Activated naive CD8-positive, alpha-beta T cell treated with anti-CD3 and anti-CD28 coated beads, Interleukin-2, amount 50 U/mL, for 16 hours (primary cell): Measurements from ENCODE around the gene CARS1.
A peak's percentile ranks its signal among the peaks of the same experiment; 100 is the strongest.

Experiments used
- DNase-seq: peaks from one replicate; pipeline ENCODE4 v3.0.0-alpha.2; 2020; ENCODE audit warnings: low read depth, low spot score

The CARS1 gene

DNA sequence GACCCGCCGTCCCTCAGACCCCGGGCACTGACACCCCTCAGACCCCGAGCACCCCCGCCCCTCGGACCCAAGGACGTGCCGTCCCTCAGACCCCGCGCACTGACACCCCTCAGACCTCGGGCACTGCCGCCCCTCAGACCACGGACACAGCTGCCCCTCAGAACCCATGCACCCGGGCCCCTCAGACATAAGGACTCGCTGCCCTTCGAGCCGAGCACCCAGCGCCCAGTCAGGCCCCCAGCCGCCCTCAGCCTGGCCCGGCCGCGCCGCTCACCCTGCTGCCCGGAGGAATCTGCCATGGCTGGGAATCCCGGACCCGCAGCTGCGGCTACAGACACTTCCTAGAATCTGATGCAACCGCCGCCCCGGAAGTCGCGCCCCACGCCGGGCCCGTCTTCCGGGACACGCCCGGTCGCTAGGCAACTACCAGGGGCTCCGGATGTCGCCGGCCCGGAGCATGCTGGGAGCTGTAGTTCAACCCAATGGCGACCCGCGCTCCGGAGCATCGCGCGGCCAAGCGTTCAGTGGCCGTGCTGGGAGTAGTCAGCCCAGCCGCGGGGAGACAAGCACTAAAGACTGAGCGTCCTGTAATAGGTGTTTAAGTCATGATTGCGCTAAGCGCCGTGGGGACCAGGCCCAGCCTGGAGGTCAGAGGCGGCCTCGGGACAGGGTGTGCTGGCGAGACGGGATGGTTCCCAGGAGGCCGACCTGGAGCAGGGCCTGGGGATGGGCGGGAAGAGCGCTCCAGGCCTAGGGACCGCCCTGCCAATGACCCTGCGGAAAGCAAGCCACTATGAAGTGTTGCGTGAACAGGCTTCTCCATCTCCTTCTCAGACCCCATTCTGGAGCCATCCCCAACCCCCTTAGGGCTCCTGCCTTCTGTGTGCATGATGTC, at the start of gene CARS1:
CARS1 (minus strand) TSS at position 355 of the 895 bp plus-strand sequence; CDS start at position 299, 56 bp downstream.
- peak; percentile 85 for DNase-seq

DNA sequence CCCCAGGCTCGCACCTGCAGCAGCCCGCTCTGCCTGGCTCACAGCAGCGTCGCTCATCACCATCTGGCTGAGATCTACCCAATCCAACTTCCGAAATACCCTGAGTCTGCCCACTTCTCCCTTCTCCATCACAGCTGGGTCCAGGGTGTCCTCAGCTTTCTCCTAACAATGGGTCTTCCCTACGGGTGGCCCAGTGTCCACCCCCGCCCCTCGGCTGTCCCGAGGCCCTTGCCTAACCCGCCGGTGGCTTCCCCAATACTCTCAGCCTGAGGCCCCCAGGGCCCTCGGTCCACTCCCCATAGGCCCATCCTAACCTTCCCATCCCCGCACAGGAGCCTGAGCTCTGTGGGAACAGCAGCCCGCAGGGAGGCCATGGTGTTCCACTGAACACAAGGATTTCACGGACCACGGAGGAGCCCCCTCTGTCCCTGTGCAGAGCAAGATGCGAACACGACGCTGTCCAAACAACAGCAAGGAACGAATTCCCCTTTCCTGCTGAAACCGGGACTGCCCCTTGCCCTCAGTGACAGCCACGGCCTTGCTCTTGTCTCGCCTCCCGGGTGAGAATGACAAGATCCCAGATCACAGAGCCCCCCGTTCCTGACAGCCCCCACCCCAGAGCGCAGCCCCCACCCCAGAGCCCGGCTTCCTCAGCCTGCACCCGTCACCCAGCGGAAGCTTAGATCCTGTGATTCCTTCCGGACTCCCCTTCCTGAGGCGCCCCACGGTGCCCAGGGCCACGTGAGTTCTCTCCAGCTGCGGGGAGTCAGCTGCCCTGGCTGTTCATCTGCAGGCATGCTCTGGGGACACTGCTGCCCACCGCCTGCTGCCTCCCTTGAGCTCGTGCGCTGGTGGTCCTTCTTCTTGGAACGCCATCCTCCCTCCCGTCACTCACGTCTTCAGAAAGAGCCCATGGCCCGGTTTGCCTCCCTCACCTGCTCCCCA, 48.8 kb upstream of the CARS1 start:
- no peak for DNase-seq

DNA sequence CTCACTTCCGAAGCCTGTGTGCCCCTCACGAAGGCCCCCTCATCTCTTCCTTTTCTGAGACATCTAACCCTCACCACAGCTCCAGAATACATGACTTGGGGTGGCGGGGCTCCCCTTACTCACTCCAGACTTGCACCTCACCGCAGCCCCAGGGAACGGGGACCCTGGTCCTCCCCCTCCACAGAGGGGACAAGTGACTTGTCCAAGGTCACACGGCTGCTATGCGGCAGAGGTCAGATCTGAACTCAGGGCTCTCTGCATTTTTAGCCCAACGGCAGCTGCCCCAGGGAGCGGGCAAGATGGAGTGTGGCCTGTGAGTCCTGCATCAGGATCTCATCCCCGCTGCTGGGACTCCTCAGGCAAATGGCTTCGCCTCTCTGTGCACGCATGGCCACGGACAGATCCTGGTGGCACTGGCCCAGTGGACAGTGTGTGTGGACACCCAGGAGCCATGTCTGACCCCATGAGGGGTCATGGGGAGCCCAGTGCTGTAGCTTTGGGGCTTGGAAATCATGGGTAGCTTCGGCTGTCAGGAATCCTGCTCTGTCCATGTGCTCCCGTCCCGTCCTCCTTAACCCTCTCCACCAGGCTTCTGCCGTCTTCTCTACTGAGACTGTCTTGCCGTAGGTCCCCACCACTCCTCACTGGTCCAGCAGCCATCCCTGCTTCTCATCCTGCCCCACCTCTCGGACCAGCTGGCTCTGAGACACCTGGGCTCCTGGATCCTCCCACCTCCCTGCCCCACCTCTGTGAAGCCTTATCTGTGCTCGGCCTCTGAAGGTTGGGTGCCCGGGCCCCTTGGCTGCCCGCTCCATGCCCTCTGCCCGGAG, 48.0 kb upstream of the CARS1 start:
- no peak for DNase-seq

DNA sequence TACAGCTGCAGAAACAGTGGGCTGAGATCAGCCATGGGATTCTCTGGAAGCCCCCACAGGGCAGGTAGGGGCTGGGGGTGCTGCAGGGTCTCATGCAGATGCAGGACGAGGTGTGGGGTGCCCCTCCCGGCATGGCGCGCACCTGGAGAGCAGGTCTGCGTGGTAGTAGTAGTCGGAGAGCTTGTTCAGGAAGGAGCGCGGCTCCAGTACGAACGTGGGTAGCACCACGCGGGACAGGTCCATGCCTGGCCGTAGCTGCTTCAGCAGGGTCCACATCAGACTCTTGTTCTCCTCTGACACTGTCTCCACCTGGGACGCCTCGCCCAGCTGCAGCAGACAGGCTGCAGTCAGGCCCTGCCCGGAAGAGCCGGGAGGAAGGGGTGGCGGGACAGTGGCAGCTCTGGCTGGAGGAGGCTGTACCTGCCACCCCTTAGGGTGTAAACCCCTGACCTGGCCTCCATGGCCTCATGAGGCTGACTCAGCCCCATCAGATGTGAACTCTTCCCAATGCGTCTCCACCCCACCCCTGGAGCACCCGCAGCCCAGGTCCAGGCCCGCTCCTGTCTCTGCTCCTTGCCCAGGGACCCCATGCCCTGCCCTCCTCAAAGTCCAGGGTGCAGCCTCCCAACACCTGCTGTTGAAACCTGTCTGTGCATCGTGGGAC, 47.0 kb upstream of the CARS1 start:
- DNase-seq: no peak

DNA sequence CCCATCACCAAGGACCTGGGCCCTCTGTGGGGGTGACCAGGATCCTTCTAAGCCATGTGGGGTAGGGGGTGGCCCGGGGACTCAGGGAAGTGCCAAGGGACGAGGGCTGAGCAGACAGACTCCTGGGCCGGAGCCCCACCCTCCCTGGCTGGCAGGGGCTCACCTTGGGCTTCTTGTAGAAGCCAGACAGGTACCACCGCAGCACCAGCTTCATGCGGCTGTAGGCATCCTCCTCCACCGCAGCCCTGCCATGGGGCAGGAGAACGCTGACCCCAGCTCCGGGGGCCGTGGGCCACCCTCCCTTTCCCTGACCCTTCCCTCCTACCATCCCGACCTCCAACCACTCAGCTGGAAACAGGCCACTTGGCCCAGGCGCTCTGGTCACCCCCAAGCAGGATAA, 45.9 kb upstream of the CARS1 start:
- no peak for DNase-seq

DNA sequence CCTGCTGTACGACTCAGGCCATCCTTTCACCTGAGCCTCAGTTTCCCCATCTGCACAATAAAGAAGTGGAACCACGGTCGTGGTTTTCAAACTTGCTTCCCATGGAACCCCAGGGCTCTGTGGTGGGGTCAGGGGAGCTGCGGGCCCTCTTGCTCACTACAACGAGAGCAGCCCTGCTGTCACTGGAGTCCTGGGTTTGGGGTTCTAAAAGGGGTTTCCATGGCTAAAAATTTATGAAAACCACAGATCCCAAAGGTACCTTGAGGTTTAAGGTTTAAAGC, 45.4 kb upstream of the CARS1 start:
- no peak for DNase-seq

DNA sequence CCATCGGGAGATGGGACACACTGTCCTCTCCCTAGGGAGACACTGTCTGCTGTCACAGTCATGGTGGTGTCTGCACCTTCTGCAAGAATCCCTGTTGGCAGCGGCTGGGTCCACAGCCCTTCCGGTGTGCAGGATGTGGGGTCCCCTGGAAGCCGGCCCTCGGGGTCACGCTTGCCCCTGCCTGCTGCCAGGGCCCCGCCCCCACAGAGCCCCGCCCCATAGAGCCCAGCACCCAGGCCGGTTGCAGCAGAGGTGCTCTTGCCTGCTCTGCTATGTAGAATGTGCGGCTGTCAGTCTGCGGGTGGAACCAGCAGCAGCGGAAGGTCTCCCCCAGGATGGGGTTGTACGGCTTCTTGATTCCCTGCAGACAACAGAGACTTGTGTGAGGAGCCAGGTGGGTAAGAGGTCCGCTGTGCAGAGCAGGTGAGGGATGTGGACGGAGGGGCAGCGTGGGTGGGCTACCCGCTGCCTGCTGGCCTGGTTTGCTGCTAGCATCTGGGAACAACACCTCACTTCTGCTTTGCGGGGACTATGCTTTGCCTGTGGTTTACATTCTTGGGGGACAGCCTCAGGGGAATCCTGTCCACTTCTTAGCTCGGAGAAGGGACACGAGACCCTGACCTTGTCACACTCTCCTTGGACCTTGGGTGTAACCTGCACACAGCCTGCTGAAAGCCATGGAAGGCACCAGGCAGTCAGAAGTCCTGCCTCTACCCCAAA, 44.9 kb upstream of the CARS1 start:
- DNase-seq: no peak

DNA sequence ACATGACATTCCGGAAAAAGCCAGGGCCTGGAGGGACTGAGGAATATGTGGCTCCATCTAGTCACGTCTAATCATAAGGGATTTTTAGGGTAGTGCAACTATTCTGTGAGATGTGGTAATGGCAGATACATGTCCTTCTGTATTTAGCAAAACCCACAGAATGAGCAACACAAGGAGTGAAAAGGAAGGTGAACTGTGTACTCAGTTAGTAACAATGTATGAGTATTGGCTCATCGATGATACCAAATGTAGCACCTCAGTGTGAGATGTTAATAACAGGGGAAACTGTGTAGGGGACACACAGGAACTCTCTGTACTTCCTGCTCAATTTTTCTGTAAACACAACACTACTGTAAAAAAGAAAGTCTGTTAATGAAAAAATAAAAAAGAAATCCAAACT, 42.0 kb upstream of the CARS1 start:
- DNase-seq: no peak

DNA sequence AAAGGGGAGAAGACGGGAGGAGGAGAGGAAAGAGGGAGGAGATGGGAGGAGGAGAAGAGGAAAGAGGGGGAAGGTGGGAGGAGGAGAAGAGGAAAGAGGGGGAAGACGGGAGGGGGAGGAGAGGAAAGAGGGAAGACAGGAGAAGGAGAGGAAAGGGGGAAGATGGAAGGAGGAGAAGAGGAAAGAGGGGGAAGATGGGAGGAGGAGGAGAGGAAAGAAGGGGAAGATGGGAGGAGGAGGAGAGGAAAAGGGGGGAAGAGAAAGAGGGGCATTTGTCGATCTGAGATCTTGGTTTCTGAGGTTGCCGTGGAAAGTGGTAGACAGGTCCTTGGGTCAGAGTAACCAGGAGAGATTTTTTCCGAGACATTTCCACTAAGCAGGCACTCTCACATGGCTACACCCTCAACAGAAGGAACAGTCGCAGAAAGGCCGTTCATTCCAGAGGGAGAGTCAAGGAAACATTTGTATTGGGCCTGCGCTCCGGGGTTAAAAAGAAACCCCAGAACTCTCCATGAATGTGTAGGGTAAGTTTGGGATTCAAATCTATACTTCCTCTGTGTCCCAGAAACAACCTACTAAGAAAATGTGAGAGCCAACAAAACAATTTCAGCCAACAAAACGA, 39.8 kb upstream of the CARS1 start:
- no peak for DNase-seq

DNA sequence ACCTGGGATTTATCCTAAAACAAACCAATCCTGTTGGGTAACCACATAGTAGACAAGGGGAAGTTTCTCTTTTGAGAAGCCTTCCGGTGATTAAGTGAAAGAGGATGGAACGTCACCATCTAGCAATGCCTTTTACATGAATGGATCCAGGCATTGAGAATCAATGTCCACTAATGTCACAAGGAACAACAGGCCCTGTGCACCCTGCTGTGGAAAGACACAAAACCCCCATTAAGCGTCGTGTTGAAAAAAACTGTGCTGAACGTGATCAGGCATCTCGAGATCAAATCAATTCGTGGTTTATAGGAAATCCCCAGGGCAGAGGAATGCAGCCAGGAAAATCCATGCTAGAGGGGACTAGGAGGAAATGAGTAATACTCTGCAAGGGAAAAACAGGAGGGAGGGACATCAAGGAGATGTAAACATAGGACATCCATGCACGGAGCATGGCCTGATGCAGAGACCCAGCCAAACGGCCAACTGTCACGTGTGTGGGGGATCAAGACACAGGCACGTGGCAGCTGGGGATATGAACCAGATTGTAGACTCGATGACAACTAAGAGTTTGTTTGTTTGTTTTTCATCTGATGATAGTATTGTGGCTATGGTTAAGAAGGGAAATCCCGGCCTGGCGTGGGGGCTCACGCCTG, 38.6 kb upstream of the CARS1 start:
- DNase-seq: no peak

DNA sequence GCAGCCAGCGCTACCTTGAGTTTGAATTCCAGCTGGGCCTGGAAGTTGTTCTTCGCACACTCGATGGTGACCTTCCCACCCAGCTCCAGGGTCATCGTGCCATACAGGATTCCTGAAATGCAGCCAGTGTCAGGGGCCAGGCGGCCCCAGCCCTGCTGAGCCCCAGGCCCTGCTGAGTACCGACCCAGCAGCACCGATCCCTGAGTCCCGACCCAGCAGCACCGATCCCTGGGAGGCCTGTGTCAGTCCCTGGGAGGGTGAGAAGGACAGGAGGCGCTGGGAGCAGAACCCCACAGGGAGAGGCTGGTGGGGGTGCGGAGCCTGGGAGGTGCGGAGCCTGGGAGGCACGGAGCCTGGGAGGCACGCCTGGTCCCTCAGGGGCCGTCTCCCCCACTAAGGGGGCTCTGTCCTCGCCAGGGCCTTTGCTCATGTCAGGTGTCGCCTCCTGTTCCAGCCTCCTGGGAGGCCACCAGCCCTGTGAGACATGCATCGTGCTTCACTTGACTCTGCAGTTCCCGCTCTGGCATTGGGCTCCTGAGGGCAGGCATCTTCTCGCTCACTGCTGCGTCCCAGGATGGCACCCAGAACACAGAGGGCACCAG, 37.1 kb upstream of the CARS1 start:
- no peak for DNase-seq

DNA sequence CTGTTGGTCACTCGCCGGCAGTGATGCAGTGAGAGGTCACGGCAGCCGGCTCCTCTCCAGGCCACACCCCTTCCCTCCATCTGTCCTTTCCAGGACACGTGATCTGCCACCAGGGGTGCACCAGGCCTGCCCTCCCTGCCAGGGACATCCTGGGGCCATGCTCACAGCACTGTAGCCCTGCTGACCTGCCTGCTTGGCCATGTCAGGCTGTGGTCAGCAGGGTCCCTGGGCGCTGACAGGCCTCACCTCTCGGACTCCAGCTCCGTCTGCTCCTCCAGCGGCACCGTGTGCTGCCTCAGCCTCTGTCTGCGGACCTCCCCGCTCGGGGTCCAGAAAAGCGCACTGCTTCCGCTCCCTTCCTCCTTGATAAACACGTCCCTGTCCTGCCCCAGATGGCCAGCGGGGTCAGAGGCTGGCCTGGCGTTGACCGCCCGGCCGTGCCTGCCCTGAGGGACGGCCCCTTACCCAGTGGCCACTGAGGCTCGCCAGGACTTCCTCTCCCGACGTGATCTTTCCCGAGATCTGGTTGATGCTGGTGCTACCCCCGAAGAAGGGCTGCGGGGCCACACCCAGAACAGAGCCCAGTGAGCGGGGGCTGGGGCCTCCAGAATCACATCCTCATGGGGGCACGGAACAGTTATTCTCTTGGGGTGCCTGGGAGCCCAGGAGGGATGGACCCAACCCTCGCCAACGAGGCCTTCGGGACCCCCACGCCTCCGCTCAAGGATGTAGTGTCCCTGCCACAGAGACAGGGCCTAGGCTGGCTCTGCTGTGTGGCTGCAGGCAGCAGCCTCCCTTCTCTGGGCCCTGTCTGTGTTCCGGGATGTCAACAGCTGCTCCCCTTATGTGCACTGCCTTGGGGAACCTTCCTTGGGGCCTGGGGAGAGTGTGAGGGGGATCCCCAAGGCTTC, 36.3 kb upstream of the CARS1 start:
- DNase-seq: no peak

DNA sequence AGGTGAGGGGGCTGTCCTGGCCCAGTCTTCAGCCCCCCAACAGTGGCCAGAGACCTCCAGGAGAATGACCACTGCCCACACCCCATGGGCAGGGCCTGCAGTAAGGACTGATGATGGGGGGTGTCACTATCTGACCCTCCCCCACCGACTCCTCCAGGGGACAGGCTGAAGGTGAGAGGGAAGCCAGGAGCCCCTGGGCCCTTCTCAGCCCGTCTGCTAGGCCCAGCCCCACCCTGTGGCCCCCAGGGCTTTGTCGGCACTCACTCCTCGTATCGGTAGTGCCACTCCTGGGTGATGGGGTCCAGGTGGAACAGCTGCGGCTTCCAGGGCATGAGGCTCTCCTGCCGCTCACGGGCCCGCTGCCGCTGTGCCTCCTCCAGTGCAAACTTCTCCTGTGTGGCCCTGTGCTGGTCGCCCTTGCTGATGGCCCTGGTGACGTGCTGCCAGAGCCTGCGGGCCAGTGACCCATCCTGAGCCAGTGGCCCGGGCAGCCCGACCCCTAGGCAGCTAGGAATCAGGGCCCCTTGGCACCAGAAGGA, 35.4 kb upstream of the CARS1 start:
- no peak for DNase-seq

DNA sequence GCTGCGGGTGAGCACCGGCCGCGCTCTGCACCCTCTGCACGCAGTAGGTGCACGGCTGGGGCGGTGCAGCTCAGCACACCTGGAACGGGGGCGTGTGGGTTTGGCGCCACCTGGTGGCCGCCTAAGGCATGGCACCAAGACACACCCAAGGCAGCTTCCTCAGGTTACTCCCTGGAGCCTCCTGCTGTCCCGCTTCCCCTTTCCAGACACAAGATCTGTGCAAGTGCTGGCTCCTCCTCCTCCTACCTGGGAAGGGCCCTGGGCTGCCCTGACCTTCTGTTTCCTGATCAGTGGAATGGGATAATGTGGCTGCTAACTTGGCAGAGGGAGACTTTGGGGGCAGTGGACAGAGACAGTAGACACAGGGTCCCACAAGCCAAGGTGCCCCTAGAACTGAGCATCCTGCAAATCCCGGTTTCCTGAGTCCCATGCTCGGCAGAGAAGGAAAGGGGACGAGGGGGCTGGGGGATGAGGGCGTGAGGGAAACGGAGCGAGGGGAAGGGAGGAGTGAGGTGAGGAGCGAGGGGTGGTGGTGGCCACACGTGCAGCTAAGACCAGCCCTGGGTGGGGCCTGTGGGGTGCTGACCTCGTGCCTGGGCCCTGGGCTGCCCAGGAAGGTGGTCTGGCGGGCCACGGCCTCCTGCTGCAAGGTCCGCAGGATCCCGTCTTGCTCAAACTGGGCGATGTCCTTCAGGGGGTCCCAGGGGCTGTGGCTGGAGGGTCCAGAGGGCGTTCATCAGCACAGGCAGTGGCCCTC, 34.8 kb upstream of the CARS1 start:
- peak; percentile 40 for DNase-seq

DNA sequence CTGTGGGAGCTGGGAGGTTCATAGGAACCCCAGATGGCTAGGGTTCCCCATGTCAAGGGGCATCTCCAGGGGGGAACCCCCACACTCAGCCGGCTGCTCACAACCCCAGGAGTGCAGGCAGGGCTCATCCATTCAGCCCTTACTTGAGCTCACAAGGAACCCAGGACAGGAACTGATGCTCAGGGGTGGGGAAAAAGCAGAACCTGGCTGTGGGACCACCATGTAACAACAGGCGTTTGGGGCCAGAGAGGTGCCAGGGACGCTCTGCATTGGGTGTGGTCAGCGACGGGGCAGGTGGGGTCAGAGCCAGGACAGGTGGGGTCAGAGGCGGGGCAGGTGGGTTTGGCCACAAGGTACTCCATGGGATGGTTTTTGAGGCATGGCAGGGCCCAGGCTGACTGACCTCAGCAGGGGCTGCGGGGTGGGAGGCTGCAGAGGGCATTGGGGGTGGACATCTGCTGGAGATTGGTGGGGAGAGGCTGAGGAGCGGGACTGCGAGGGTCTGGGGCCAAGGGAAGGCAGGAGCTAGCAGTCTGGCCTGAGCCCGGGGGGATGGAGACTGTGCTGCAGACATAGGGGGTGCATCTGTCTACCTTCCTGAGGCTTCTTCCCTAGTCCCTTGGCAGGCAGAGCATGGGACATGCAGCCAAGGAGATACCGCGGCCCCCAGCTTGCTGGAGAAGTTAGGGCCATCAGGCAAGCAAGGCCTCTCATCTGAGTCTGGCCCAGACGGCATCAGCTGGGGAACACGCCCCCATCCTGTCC, 34.0 kb upstream of the CARS1 start:
- DNase-seq: no peak

DNA sequence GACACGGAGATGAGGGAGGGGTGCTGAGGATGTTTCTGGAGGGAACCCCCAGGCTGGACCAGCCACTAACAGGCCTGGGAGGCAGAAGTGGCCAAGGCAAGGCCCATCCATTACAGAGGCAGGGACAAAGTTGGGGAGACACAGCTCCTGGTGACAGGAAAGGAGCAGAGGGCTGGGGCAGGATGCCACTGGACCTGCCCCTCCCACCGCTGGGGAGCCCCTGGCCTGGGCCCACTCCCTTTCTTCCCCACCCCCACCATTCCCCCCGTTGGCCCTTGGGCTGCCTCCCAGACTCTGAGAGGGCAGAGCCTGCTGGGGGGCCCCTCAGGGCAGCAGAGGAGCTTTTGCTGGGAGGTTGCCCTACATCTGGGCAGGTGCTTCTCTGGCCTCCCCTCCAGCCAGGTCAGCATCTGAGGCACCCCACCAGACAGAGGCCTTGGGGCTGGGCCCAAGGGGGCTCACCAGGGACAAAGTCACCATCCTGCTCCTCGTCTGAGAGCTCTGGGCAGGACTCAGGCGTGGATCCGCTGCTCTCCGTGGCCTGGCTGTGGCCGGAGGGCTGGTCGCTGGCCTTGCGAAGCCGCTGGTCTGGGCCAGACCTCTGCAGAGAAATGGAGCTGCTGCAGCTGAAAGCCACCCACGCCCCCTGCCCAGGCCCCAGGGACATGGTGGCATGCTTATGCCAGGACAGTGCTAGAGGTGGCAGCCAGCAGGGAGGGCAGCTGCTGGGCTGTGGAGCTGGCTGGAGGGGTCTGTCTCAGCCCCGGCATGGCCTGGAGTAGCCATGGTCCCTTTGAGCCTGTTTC, 33.1 kb upstream of the CARS1 start:
- DNase-seq: no peak
